Measurements from ENCODE around the gene ZFAND4. TPM values are rescaled to one million over a fixed set of nuclear protein-coding genes. Genes with fewer than 3 reads are reported as not detected.

The ZFAND4 gene
- total RNA-seq, 4 donors from 2014 or later = 9.2 to 24.0 (median 16.1) TPM

GRCh38 chr10:45653454-45653853 lies 19.1 kb downstream of the ZFAND4 start:
- TF ChIP-seq, protein P1, sequence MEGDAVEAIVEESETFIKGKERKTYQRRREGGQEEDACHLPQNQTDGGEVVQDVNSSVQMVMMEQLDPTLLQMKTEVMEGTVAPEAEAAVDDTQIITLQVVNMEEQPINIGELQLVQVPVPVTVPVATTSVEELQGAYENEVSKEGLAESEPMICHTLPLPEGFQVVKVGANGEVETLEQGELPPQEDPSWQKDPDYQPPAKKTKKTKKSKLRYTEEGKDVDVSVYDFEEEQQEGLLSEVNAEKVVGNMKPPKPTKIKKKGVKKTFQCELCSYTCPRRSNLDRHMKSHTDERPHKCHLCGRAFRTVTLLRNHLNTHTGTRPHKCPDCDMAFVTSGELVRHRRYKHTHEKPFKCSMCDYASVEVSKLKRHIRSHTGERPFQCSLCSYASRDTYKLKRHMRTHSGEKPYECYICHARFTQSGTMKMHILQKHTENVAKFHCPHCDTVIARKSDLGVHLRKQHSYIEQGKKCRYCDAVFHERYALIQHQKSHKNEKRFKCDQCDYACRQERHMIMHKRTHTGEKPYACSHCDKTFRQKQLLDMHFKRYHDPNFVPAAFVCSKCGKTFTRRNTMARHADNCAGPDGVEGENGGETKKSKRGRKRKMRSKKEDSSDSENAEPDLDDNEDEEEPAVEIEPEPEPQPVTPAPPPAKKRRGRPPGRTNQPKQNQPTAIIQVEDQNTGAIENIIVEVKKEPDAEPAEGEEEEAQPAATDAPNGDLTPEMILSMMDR (IDR thresholded peaks at IDR 0.05; ENCODE audit: low read depth) = no peak

- TF ChIP-seq, protein P1 (IDR thresholded peaks at IDR 0.05; ENCODE audit: low read depth) = no peak
These were observed 20.1 kb downstream of the ZFAND4 start for GRCh38 chr10:45652511-45652910.

DNA sequence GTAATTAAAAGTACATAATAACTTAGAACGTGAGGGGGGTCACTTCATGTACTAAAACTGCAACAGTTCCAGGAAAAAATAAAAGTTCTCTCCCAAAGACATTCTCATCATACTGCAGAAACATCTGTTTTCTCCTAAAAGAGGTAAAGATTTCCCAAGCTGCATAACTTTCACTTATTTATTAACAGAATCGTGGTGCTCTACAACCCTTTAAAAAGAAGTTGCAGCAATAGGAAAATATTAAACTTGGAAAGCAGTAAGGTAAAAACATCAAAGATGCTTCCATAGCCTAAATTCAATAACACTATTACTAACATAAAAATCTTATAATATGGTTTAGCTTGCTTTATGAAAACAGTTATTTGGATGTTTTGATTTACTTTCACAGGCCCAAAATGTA lies 23.3 kb downstream of the ZFAND4 start:
- TF ChIP-seq, protein P1 (IDR thresholded peaks at IDR 0.05; ENCODE audit: low read depth) = no peak

DNA sequence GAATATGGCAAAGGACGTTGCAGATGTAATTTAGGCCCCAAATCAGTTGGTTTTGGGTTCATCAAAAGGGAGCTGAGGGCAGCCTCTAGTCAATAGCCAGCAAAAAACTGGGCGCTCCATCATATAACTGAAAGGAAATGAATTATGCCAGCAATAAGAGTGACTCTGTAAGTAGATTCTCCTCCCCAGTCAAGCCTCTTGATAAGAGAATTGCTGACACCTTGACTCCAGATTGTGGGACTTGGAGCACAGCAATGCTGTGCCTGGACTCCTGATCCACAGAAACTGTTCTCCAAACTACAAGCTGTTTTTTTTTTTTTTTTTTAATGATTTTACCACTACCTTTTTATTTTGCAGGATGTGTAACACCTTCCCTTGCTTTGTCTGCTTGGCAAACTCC lies 25.5 kb downstream of the ZFAND4 start:
- TF ChIP-seq, protein P1 (IDR thresholded peaks at IDR 0.05; ENCODE audit: low read depth) = no peak

DNA sequence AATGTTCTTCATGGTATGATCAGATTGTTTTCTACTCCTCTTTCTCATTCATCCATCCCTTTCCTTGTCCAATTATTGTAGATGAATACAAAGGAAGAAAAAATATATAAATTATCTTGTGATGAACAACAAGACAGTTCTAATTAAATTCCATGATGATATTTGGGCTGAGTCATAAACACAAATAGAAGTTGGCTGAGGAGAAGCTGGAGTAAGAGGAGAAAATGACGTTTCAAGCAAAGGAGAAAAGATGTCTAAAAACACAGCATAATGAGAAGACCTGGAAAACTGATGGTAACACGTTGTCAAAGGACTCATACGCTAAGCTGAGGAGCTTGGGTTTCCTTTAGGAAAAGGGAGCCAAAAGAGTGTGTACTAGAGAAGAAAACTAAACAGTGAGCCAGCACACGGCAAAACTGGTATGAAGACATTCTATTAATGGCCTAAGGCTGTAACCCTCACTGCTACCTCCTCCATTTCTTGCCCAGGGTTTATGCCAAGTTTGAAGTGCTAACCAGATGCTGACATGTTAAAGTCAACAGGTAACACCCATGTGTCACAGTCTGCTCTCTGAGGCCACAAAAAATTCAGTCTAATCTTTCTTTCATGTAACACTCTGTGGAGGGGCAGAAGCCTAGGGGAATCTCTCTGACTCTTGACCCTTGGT lies 26.1 kb downstream of the ZFAND4 start:
- TF ChIP-seq, protein P1 (IDR thresholded peaks at IDR 0.05; ENCODE audit: low read depth) = no peak

DNA sequence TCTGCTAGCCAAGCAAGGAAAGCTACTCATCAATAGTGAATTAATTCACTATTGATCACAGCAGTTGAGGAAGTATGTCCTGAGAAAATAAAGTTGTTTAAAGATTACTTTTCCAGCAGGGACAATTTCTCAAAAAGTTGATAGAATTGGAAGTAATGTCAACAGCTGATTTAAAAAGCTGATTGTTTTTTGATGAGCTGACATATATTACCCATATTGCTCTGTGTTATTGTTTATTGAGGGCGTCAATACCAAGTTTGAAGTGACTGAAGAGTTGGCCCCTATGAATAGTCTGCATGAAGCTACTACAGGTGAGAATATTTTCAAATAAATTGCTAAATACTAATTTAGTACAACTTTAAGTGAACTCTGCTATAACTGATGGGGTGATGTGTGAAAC lies 28.0 kb downstream of the ZFAND4 start:
- TF ChIP-seq, protein P1 (IDR thresholded peaks at IDR 0.05; ENCODE audit: low read depth) = no peak

DNA sequence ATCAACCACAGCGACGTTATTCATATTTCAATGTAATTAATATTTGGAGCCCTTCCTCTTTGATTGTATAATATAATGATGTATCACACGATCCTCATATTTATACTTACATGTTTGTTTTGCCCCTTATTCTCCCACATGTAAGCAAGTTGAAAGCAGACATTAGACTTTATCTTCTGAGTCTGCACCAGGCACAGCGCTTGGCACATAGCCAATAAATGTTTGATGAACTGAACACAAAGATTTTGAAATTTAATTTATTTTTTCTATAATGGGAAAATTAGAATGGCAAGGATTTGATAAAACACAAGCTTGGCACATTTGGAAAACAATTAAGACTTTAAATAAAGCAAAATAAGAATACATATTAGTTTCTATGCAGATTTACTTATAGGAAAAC lies 31.6 kb downstream of the ZFAND4 start:
- TF ChIP-seq, protein P1 (IDR thresholded peaks at IDR 0.05; ENCODE audit: low read depth) = no peak

All from subcutaneous adipose tissue (tissue), 4 donors.